Measurements from ENCODE around the gene DDOST.

DNA sequence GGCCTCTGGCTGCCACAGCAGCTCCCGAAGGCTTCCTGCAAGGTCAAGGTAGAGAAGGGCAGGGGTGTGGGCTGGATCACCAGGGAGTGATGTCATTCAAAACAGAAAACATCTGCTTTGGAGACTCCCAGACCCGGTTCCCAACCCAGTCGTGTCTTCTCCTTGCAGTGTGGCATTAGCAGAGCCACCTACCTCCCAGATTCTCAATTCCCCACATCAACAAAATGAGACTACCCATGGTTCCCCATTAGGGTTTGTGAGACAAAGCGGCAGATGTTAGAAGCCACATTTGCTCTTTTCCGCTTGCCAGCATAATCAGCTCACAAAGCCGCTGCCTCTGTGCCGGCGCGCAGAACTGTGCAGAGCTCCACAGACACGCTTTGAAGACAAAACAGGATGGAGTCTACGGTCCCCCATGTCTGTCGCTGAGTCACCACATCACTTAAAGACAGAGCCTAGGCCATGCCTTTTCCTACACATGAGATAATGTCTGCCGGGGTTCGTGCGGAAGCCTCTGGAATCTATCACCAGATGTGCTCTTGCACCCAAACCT lies 44.1 kb upstream of the DDOST start:
- TF ChIP-seq, protein P1, sequence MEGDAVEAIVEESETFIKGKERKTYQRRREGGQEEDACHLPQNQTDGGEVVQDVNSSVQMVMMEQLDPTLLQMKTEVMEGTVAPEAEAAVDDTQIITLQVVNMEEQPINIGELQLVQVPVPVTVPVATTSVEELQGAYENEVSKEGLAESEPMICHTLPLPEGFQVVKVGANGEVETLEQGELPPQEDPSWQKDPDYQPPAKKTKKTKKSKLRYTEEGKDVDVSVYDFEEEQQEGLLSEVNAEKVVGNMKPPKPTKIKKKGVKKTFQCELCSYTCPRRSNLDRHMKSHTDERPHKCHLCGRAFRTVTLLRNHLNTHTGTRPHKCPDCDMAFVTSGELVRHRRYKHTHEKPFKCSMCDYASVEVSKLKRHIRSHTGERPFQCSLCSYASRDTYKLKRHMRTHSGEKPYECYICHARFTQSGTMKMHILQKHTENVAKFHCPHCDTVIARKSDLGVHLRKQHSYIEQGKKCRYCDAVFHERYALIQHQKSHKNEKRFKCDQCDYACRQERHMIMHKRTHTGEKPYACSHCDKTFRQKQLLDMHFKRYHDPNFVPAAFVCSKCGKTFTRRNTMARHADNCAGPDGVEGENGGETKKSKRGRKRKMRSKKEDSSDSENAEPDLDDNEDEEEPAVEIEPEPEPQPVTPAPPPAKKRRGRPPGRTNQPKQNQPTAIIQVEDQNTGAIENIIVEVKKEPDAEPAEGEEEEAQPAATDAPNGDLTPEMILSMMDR (IDR thresholded peaks at IDR 0.05; ENCODE audit: low read depth, low read length): no peak
- TF ChIP-seq POLR2A (IDR thresholded peaks at IDR 0.05; ENCODE audit: extremely low read depth, insufficient read length) (no peak), MYC (IDR thresholded peaks at IDR 0.05; ENCODE audit: low read depth, low read length) (no peak)
- TF ChIP-seq, protein P2, sequence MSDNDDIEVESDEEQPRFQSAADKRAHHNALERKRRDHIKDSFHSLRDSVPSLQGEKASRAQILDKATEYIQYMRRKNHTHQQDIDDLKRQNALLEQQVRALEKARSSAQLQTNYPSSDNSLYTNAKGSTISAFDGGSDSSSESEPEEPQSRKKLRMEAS (IDR thresholded peaks at IDR 0.05; ENCODE audit: low read depth, low read length): no peak
